Measurements from ENCODE around the gene TEX55. TPM values are rescaled to one million over a fixed set of nuclear protein-coding genes. Genes with fewer than 3 reads are reported as not detected.
"Not testable (repeated sequence)": the region's sequence is repeated elsewhere in the genome, so short reads cannot be mapped to it uniquely, and the experiment has no call there.

Gene TEX55
- total RNA-seq (2014; rRNA removed; shearing (Covaris generic)) = 0.10 and 0.13 TPM in 2 replicates

- DNase-seq = peak; percentile 29 to 70
- no peaks in the 10 kb centered on the region for H3K27me3 ChIP-seq
- no peaks in the 10 kb centered on the region for H3K4me1 ChIP-seq
- H3K9me3 ChIP-seq (replicated peaks) = no peaks in the 10 kb centered on the region
- H3K4me3 ChIP-seq = 0 out of 2 replicates have a peak within 1 kb of the TSS, but pooled peaks have one; percentile 7
- no peak within 1 kb of the TSS for H3K27ac ChIP-seq
- H3K36me3 ChIP-seq = no peaks in the 10 kb centered on the region
Measured at GRCh38 chr3:119145500-119146167, at the start of gene TEX55. Gene TEX55 (plus strand): TSS chr3:119146165. CDS start chr3:119146190, 25 bp downstream.

- no peaks in the 10 kb centered on the region for H3K27me3 ChIP-seq
- no peak overlapping the region for H3K27ac ChIP-seq
- no peak for DNase-seq
- H3K4me3 ChIP-seq = no peak overlapping the region
- H3K4me1 ChIP-seq = no peaks in the 10 kb centered on the region
- H3K36me3 ChIP-seq = no peaks in the 10 kb centered on the region
- no peaks in the 10 kb centered on the region for H3K9me3 ChIP-seq (replicated peaks)
Measured at GRCh38 chr3:119098003-119098402, 48.0 kb upstream of the TEX55 start.

- DNase-seq = peak in 1 of 2 experiments; percentile 58
- H3K27me3 ChIP-seq = no peaks in the 10 kb centered on the region
- H3K9me3 ChIP-seq (replicated peaks) = no peaks in the 10 kb centered on the region
- H3K4me1 ChIP-seq = no peaks in the 10 kb centered on the region
- H3K36me3 ChIP-seq = no peaks in the 10 kb centered on the region
- H3K4me3 ChIP-seq = no peak overlapping the region
- no peak overlapping the region for H3K27ac ChIP-seq
Measured at GRCh38 chr3:119098619-119099222, 47.2 kb upstream of the TEX55 start.

- DNase-seq = no peak
- no peak overlapping the region for H3K27ac ChIP-seq
- no peaks in the 10 kb centered on the region for H3K27me3 ChIP-seq
- H3K4me3 ChIP-seq = no peak overlapping the region
- H3K4me1 ChIP-seq = no peaks in the 10 kb centered on the region
- H3K9me3 ChIP-seq (replicated peaks) = no peaks in the 10 kb centered on the region
- H3K36me3 ChIP-seq = no peaks in the 10 kb centered on the region
Measured at GRCh38 chr3:119099785-119100184, 46.2 kb upstream of the TEX55 start.

GRCh38 chr3:119104031-119104430 is 41.9 kb upstream of the TEX55 start:
- H3K4me3 ChIP-seq = no peak overlapping the region
- H3K27ac ChIP-seq = no peak overlapping the region
- H3K9me3 ChIP-seq (replicated peaks) = no peaks in the 10 kb centered on the region
- no peaks in the 10 kb centered on the region for H3K27me3 ChIP-seq
- DNase-seq = no peak
- H3K4me1 ChIP-seq = no peaks in the 10 kb centered on the region
- no peaks in the 10 kb centered on the region for H3K36me3 ChIP-seq

- DNase-seq; H3K4me1 ChIP-seq; H3K27ac ChIP-seq; H3K4me3 ChIP-seq; H3K27me3 ChIP-seq; H3K9me3 ChIP-seq (replicated peaks); H3K36me3 ChIP-seq: not testable (repeated sequence)
Measured at GRCh38 chr3:119118330-119118729, 27.6 kb upstream of the TEX55 start.

- Histone ChIP-seq H3K4me1 (no peaks in the 10 kb centered on the region), H3K36me3 (no peaks in the 10 kb centered on the region), H3K27ac (no peak overlapping the region), H3K27me3 (no peaks in the 10 kb centered on the region), H3K9me3 (replicated peaks) (no peaks in the 10 kb centered on the region; the same call in 1 of the 2 replicates), H3K4me3 (no peak overlapping the region)
- DNase-seq = no peak
Measured at GRCh38 chr3:119120480-119120879, 25.5 kb upstream of the TEX55 start.

- Histone ChIP-seq H3K9me3 (replicated peaks) (no peaks in the 10 kb centered on the region; the same call in 1 of the 2 replicates), H3K27ac (no peak overlapping the region), H3K27me3 (no peaks in the 10 kb centered on the region), H3K4me1 (no peaks in the 10 kb centered on the region), H3K4me3 (no peak overlapping the region), H3K36me3 (no peaks in the 10 kb centered on the region)
- DNase-seq = no peak
Measured at GRCh38 chr3:119122350-119122749, 23.6 kb upstream of the TEX55 start.

- no peak overlapping the region for H3K27ac ChIP-seq
Measured at GRCh38 chr3:119125342-119125741, 20.6 kb upstream of the TEX55 start.

GRCh38 chr3:119125742-119126504 is 20.0 kb upstream of the TEX55 start:
- Histone ChIP-seq H3K27me3 (no peaks in the 10 kb centered on the region), H3K4me1 (no peaks in the 10 kb centered on the region), H3K36me3 (no peaks in the 10 kb centered on the region), H3K4me3 (no peak overlapping the region), H3K27ac (no peak overlapping the region), H3K9me3 (replicated peaks) (no peaks in the 10 kb centered on the region)
- DNase-seq = no peak

More at GRCh38 chr3:119125342-119125741, 20.6 kb upstream of the TEX55 start:
- no peak for DNase-seq
- Histone ChIP-seq H3K36me3 (no peaks in the 10 kb centered on the region), H3K9me3 (replicated peaks) (no peaks in the 10 kb centered on the region), H3K4me1 (no peaks in the 10 kb centered on the region), H3K4me3 (no peak overlapping the region), H3K27me3 (no peaks in the 10 kb centered on the region)

GRCh38 chr3:119130291-119130690 is 15.7 kb upstream of the TEX55 start:
- H3K27ac ChIP-seq; H3K4me3 ChIP-seq; H3K9me3 ChIP-seq (replicated peaks); H3K36me3 ChIP-seq; H3K27me3 ChIP-seq; DNase-seq; H3K4me1 ChIP-seq: not testable (repeated sequence)

- not testable (repeated sequence) for DNase-seq; H3K36me3 ChIP-seq; H3K9me3 ChIP-seq (replicated peaks)
Measured at GRCh38 chr3:119132291-119132690, 13.7 kb upstream of the TEX55 start.

GRCh38 chr3:119139360-119139759 is 6.6 kb upstream of the TEX55 start:
- not testable (repeated sequence) for H3K4me1 ChIP-seq; H3K36me3 ChIP-seq; H3K4me3 ChIP-seq; H3K27me3 ChIP-seq; H3K9me3 ChIP-seq (replicated peaks); H3K27ac ChIP-seq; DNase-seq

More at GRCh38 chr3:119132291-119132690, 13.7 kb upstream of the TEX55 start:
- H3K27ac ChIP-seq, H3K27me3 ChIP-seq, H3K4me1 ChIP-seq, H3K4me3 ChIP-seq: not testable (repeated sequence)

- Histone ChIP-seq H3K27ac (no peak overlapping the region), H3K4me3 (no peak overlapping the region), H3K9me3 (replicated peaks) (peaks cover 4% of the 10 kb centered on the region), H3K36me3 (no peaks in the 10 kb centered on the region), H3K27me3 (no peaks in the 10 kb centered on the region), H3K4me1 (no peaks in the 10 kb centered on the region)
- DNase-seq = no peak
Measured at GRCh38 chr3:119140466-119140865, 5.5 kb upstream of the TEX55 start.

- H3K27ac ChIP-seq = no peak overlapping the region
- H3K9me3 ChIP-seq (replicated peaks) = no peaks in the 10 kb centered on the region
- H3K27me3 ChIP-seq = no peaks in the 10 kb centered on the region
- H3K4me1 ChIP-seq = no peaks in the 10 kb centered on the region
- no peaks in the 10 kb centered on the region for H3K36me3 ChIP-seq
- H3K4me3 ChIP-seq = no peak overlapping the region
- no peak for DNase-seq
Measured at GRCh38 chr3:119145128-119145499, 851 bp upstream of the TEX55 start.

All from SJCRH30 (cell line).